GM21390 (cell line): Measurements from ENCODE around the gene NKAIN1.
"Not testable (repeated sequence)": the region's sequence is repeated elsewhere in the genome, so short reads cannot be mapped to it uniquely, and the experiment has no call there.

Experiments
- ATAC-seq: cut with Tn5 transposase; IDR thresholded peaks from one replicate; pipeline ENCODE4 v1.9.1; 2021; ENCODE audit not compliant: unreplicated experiment

The NKAIN1 gene

GRCh38 chr1:31198600-31198999 lies 41.1 kb downstream of the NKAIN1 start:
- no peak for ATAC-seq

- ATAC-seq: no peak
Observed at GRCh38 chr1:31198150-31198549, 41.5 kb downstream of the NKAIN1 start.

GRCh38 chr1:31196685-31197084 lies 43.0 kb downstream of the NKAIN1 start:
- ATAC-seq: no peak

- ATAC-seq: not testable (repeated sequence)
Observed at GRCh38 chr1:31195267-31195666, 44.4 kb downstream of the NKAIN1 start.

GRCh38 chr1:31193729-31194128 lies 46.0 kb downstream of the NKAIN1 start:
- no peak for ATAC-seq

- no peak for ATAC-seq
Observed at GRCh38 chr1:31191281-31191680, 48.4 kb downstream of the NKAIN1 start.

GRCh38 chr1:31189696-31190674 lies 49.7 kb downstream of the NKAIN1 start:
- ATAC-seq: no peak

GRCh38 chr1:31183927-31184554 lies 55.6 kb downstream of the NKAIN1 start:
- ATAC-seq: no peak

- no peak for ATAC-seq
Observed at GRCh38 chr1:31183126-31183525, 56.6 kb downstream of the NKAIN1 start.

- no peak for ATAC-seq
Observed at GRCh38 chr1:31182352-31182751, 57.3 kb downstream of the NKAIN1 start.

GRCh38 chr1:31181515-31182343 lies 58.0 kb downstream of the NKAIN1 start:
- ATAC-seq: no peak

- ATAC-seq: no peak
Observed at GRCh38 chr1:31180338-31180737, 59.3 kb downstream of the NKAIN1 start.

- not testable (repeated sequence) for ATAC-seq
Observed at GRCh38 chr1:31176291-31176690, 63.4 kb downstream of the NKAIN1 start.

GRCh38 chr1:31170486-31170735 lies 69.3 kb downstream of the NKAIN1 start:
- no peak for ATAC-seq

- ATAC-seq: no peak
Observed at GRCh38 chr1:31166462-31166861, 73.2 kb downstream of the NKAIN1 start.

- ATAC-seq: no peak
Observed at GRCh38 chr1:31164291-31164690, 75.4 kb downstream of the NKAIN1 start.

- ATAC-seq: no peak
Observed at GRCh38 chr1:31163866-31164265, 75.8 kb downstream of the NKAIN1 start.

GRCh38 chr1:31161571-31161970 lies 78.1 kb downstream of the NKAIN1 start:
- no peak for ATAC-seq

- no peak for ATAC-seq
Observed at GRCh38 chr1:31159869-31160611, 79.6 kb downstream of the NKAIN1 start.

- ATAC-seq: no peak
Observed at GRCh38 chr1:31159323-31159722, 80.4 kb downstream of the NKAIN1 start.
